PC-3 (cell line): ENCODE results near the gene CCNK. TPM values are rescaled to one million over a fixed set of nuclear protein-coding genes. Genes with fewer than 3 reads are reported as not detected.

Experiments used
- ATAC-seq: fragments of 200-7000 bp; cut with Tn5 transposase; 2 replicates; pipeline ENCODE4 v1.9.1; 2020; ENCODE audit warnings: mild to moderate bottlenecking, moderate library complexity
- BruUV-seq: library from RNA; stranded (reverse); fragments of 400-500 nt; replicated peaks from 2 replicates; lab custom pipeline; 2021; lab: Mats Ljungman, UMichigan
- CTCF ChIA-PET: fragments of 300-600 bp; sonication (Branson Sonifier 250); formaldehyde crosslinking; loops from one replicate; lab custom pipeline; 2022; ENCODE audit warnings: antibody characterized with exemption; lab: Charles Lee
- POLR2A ChIA-PET: fragments of 300-600 bp; sonication (Branson Sonifier 250); formaldehyde crosslinking; loops from one replicate; lab custom pipeline; 2022; ENCODE audit warnings: antibody characterized with exemption; ENCODE audit not compliant: unreplicated experiment; lab: Charles Lee
- DNase-seq: peaks from one replicate; pipeline ENCODE4 v3.0.0-alpha.2; 2015
- H2AFZ ChIP-seq: fragments of 300-600 bp; sonication (generic); 2 replicates; pipeline ENCODE4 v1.6.0; 2016; ENCODE audit warnings: antibody characterized with exemption, low read length
- H3F3A ChIP-seq: fragments of 300-600 bp; sonication (generic); one replicate; pipeline ENCODE4 v1.6.0; 2017; ENCODE audit warnings: antibody characterized with exemption, low read length, control low read depth, mild to moderate bottlenecking; ENCODE audit not compliant: unreplicated experiment
- H3K27ac ChIP-seq: fragments of 300-600 bp; sonication (generic); 2 replicates; pipeline ENCODE4 v1.5.1; 2016; ENCODE audit warnings: mild to moderate bottlenecking, low read length
- H3K27me3 ChIP-seq: fragments of 300-600 bp; sonication (generic); 2 replicates; pipeline ENCODE4 v1.6.1; 2016; ENCODE audit warnings: low read length, mixed read lengths
- H3K36me3 ChIP-seq: fragments of 300-600 bp; sonication (generic); 2 replicates; pipeline ENCODE4 v1.6.1; 2016; ENCODE audit warnings: low read depth, mixed run types, low read length, mixed read lengths
- H3K4me1 ChIP-seq: fragments of 300-600 bp; sonication (generic); 2 replicates; pipeline ENCODE4 v1.5.1; 2016; ENCODE audit warnings: low read length; ENCODE audit not compliant: insufficient read depth
- H3K4me2 ChIP-seq: fragments of 300-600 bp; sonication (generic); 2 replicates; pipeline ENCODE4 v1.6.0; 2016; ENCODE audit warnings: low read length
- H3K4me3 ChIP-seq: fragments of 300-600 bp; sonication (generic); 2 replicates; pipeline ENCODE4 v1.5.1; 2016; ENCODE audit warnings: mild to moderate bottlenecking, low read length, mixed read lengths
- H3K79me2 ChIP-seq: fragments of 300-600 bp; sonication (generic); 2 replicates; pipeline ENCODE4 v1.6.1; 2017; ENCODE audit warnings: low read length, mixed read lengths
- H3K9ac ChIP-seq: fragments of 300-600 bp; sonication (generic); 2 replicates; pipeline ENCODE4 v1.6.0; 2016; ENCODE audit warnings: mild to moderate bottlenecking, low read length
- H3K9me2 ChIP-seq: fragments of 300-600 bp; sonication (generic); replicated peaks from 2 replicates; pipeline ENCODE4 v1.6.1; 2016; ENCODE audit warnings: mixed run types, low read length, mixed read lengths
- H3K9me3 ChIP-seq: fragments of 300-600 bp; sonication (generic); 2 replicates; pipeline ENCODE4 v1.6.1; 2016; ENCODE audit warnings: low read length, mixed read lengths
- H4K20me1 ChIP-seq: fragments of 300-600 bp; sonication (generic); 2 replicates; pipeline ENCODE4 v1.6.1; 2016; ENCODE audit warnings: low read length, mixed read lengths
- EZH2 ChIP-seq: fragments of 300-600 bp; sonication (generic); IDR thresholded peaks from one replicate; pipeline ENCODE4 v1.6.1; 2017; ENCODE audit warnings: antibody characterized with exemption, mild to moderate bottlenecking, low read length; ENCODE audit not compliant: unreplicated experiment
- EZH2phosphoT487 ChIP-seq: fragments of 300-600 bp; sonication (generic); IDR thresholded peaks from 2 replicates; pipeline ENCODE4 v1.6.1; 2018; ENCODE audit warnings: mild to moderate bottlenecking, antibody characterized with exemption, low read length, borderline replicate concordance
- intact Hi-C: fragments of 100-400 bp; cut with micrococcal nuclease; formaldehyde crosslinking; loops from 2 replicates; pipeline ENCODE4 v1.9.0; 2023
- total RNA-seq: library from RNA; depleted of rRNA; stranded (reverse); fragments of >200 nt; gene quantifications from 2 replicates; pipeline ENCODE4 v1.2.3, GENCODE V29; 2014
- TF ChIP-seq, protein P1 (sequence below): fragments of 300-600 bp; sonication (generic); conservative IDR thresholded peaks from 2 replicates; pipeline ENCODE4 v1.5.1; 2017; ENCODE audit warnings: antibody characterized with exemption, low read depth, mild to moderate bottlenecking, low read length

The CCNK gene
- total RNA-seq, 1 experiment from 2014 or later, result 26.2 TPM

DNA sequence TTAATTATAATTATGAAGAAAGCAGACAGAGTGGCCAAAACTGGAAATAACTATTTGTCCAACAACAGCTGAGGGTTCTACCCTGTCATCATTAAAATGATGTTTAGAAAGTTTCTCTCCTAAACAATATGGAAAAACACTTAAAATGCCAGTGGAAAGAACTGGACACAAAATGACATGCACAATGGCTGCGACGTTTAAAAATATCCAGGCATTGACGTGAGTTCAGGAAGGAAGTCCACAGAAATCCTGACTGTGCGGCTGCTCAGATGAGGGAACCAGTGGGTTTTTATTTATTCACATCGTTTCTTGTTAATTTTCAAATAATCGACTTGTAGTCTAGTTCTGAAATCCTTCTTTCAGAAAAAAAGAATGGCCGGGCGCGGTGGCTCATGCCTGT lies 58.3 kb downstream of the CCNK start:
- no peak for DNase-seq
- ChIA-PET CTCF (no interaction called here), POLR2A (no interaction called here)
- Histone ChIP-seq H3K4me2 (no peak overlapping the region), H2AFZ (no peak overlapping the region), H3K36me3 (no peaks in the 10 kb centered on the region), H3K9me3 (no peaks in the 10 kb centered on the region), H4K20me1 (peaks cover 31% of the 10 kb centered on the region; the same call in 1 of the 2 replicates), H3K79me2 (peaks cover 93% of the 10 kb centered on the region), H3K4me3 (no peak overlapping the region), H3K27ac (no peak overlapping the region), H3K4me1 (peaks cover 22% of the 10 kb centered on the region), H3K27me3 (no peaks in the 10 kb centered on the region), H3K9me2 (no peaks in the 10 kb centered on the region), H3K9ac (no peak overlapping the region), H3F3A (no peaks in the 10 kb centered on the region)
- no TSS peak for BruUV-seq
- ATAC-seq, result no peak
- no peak for TF ChIP-seq EZH2phosphoT487
- TF ChIP-seq EZH2, result no peak
- TF ChIP-seq, protein P1, sequence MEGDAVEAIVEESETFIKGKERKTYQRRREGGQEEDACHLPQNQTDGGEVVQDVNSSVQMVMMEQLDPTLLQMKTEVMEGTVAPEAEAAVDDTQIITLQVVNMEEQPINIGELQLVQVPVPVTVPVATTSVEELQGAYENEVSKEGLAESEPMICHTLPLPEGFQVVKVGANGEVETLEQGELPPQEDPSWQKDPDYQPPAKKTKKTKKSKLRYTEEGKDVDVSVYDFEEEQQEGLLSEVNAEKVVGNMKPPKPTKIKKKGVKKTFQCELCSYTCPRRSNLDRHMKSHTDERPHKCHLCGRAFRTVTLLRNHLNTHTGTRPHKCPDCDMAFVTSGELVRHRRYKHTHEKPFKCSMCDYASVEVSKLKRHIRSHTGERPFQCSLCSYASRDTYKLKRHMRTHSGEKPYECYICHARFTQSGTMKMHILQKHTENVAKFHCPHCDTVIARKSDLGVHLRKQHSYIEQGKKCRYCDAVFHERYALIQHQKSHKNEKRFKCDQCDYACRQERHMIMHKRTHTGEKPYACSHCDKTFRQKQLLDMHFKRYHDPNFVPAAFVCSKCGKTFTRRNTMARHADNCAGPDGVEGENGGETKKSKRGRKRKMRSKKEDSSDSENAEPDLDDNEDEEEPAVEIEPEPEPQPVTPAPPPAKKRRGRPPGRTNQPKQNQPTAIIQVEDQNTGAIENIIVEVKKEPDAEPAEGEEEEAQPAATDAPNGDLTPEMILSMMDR, result no peak
- intact Hi-C loops, result no loop called here

DNA sequence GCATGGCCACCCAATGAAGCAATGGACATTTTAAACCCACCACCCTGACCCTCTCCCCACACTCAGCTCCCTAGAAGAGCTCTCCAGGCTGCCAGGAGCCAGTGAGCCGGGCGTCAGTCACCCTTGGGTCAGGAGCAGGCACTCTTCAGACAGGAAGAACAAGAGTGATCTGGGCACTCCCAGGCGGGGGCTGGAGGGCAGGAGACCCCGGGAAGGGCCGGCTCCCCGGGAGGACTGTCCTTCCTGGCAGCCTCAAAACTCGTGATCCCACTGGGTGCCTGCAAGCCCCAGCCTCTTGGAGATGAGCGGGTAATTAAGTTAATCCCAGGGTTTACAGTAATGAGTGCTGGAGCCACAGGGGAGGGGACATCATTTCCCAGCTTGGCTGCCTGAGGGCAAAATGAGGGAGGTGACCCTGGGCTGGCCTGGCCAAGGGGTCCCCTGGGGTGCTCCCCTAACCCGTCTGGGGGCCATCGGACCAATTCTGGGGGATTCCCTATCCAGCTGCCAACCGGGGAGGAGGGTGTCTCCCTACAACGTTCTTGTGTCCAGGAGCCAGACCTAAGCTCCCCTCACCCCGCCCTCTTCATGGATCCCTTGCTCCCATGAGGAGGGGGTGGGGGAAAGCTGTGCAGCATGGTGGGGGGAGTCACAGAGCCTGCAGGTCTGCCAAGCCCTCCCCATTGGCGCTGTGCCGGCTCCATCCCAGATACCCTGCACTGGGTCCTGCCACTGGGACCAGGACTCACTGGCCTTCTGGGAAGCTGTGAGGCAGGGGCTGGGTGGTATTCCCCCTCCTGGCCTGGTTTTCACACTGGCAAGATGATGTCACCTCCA lies 59.2 kb downstream of the CCNK start:
- Histone ChIP-seq H3K4me1 (peaks cover 22% of the 10 kb centered on the region), H4K20me1 (peaks cover 33% of the 10 kb centered on the region; the same call in 1 of the 2 replicates), H3K27me3 (no peaks in the 10 kb centered on the region), H3K9me3 (no peaks in the 10 kb centered on the region), H3K79me2 (peaks cover 97% of the 10 kb centered on the region), H2AFZ (no peak overlapping the region), H3F3A (no peaks in the 10 kb centered on the region), H3K27ac (no peak overlapping the region), H3K4me2 (no peak overlapping the region), H3K9ac (no peak overlapping the region), H3K4me3 (no peak overlapping the region), H3K36me3 (no peaks in the 10 kb centered on the region), H3K9me2 (no peaks in the 10 kb centered on the region)
- ATAC-seq (no peak), DNase-seq (no peak)
- TF ChIP-seq EZH2phosphoT487 (no peak), EZH2 (no peak)
- TF ChIP-seq, protein P1, result no peak
- BruUV-seq, result no TSS peak
- CTCF ChIA-PET, result no interaction called here
- POLR2A ChIA-PET, result no interaction called here
- intact Hi-C loops, result no loop called here

DNA sequence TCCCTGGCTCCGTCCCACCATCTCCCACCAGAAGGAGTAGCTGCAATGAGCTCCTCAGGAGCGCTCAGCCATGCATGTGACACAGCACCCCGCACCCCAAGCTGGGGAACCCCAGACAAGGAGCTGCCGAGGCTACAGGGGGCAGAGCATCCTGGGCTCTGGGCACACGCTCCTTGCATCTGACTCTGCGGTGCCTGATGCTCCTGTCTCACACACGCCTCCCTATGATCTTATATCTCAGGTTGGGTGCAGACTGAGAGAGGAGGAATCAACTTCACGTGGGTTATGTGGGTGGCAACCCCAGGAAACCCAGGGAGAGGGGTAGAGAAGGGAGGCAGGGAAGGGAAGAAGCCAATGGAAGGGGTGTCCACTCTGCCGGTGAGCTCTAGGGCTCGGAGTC lies 60.0 kb downstream of the CCNK start:
- Histone ChIP-seq H4K20me1 (peaks cover 37% of the 10 kb centered on the region; the same call in 1 of the 2 replicates), H3K9ac (no peak overlapping the region), H3K4me3 (no peak overlapping the region), H3K9me3 (no peaks in the 10 kb centered on the region), H3K4me1 (peaks cover 22% of the 10 kb centered on the region), H3K36me3 (no peaks in the 10 kb centered on the region), H3K79me2 (peaks cover 97% of the 10 kb centered on the region), H2AFZ (no peak overlapping the region), H3K27ac (no peak overlapping the region), H3K4me2 (no peak overlapping the region), H3K27me3 (no peaks in the 10 kb centered on the region), H3K9me2 (no peaks in the 10 kb centered on the region), H3F3A (no peaks in the 10 kb centered on the region)
- ATAC-seq (no peak), DNase-seq (no peak)
- intact Hi-C loops, result no loop called here
- BruUV-seq, result no TSS peak
- CTCF ChIA-PET, result no interaction called here
- no peak for TF ChIP-seq EZH2
- TF ChIP-seq, protein P1, result no peak
- no peak for TF ChIP-seq EZH2phosphoT487
- POLR2A ChIA-PET, result no interaction called here
